Fibroblast of the aortic adventitia (primary cell): Measurements from ENCODE around the gene BOLA3. TPM values are rescaled to one million over a fixed set of nuclear protein-coding genes. Genes with fewer than 3 reads are reported as not detected.

ENCODE experiments used
- DNase-seq: peaks from one replicate; pipeline ENCODE4 v3.0.0-alpha.2; 2010; ENCODE audit warnings: low read depth
- H3K4me3 ChIP-seq: 2 replicates; pipeline ENCODE4 v1.5.1; 2011; ENCODE audit warnings: low read depth, mild to moderate bottlenecking, control low read depth, low read length, moderate library complexity
- total RNA-seq: library from RNA; depleted of rRNA; stranded (reverse); fragments of >200 nt; gene quantifications from 2 replicates; pipeline ENCODE4 v1.2.3, GENCODE V29; 2012; ENCODE audit warnings: low replicate concordance
- TF ChIP-seq, protein P1 (sequence below): IDR thresholded peaks from 2 replicates; pipeline ENCODE4 v1.5.1; 2011; ENCODE audit warnings: mild to moderate bottlenecking, low read length, control low read depth, inconsistent platforms; ENCODE audit not compliant: insufficient read depth

Gene BOLA3
- total RNA-seq, 1 donor, result 49.4 TPM

DNA sequence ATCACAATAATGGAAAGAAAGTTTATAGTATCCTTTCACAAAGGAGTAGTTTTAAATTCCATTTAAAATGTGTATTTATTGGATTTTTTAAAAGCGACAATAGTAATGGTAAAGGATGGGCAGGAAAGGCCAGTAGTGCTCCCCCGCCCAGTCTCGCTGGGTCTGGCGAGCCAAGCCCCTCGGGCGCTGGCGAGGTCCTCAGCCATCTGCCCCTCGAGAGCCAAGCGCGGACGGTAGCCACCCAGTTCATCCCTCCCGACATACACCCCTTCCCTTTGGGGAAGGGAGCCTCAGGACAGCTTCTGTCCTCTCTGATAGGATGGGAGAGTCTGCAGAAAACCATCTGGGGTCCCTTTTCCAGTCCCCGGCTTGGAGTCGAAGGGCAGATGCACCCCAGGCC is 45.2 kb downstream of the BOLA3 start:
- TF ChIP-seq, protein P1, sequence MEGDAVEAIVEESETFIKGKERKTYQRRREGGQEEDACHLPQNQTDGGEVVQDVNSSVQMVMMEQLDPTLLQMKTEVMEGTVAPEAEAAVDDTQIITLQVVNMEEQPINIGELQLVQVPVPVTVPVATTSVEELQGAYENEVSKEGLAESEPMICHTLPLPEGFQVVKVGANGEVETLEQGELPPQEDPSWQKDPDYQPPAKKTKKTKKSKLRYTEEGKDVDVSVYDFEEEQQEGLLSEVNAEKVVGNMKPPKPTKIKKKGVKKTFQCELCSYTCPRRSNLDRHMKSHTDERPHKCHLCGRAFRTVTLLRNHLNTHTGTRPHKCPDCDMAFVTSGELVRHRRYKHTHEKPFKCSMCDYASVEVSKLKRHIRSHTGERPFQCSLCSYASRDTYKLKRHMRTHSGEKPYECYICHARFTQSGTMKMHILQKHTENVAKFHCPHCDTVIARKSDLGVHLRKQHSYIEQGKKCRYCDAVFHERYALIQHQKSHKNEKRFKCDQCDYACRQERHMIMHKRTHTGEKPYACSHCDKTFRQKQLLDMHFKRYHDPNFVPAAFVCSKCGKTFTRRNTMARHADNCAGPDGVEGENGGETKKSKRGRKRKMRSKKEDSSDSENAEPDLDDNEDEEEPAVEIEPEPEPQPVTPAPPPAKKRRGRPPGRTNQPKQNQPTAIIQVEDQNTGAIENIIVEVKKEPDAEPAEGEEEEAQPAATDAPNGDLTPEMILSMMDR, result no peak
- DNase-seq, result no peak

DNA sequence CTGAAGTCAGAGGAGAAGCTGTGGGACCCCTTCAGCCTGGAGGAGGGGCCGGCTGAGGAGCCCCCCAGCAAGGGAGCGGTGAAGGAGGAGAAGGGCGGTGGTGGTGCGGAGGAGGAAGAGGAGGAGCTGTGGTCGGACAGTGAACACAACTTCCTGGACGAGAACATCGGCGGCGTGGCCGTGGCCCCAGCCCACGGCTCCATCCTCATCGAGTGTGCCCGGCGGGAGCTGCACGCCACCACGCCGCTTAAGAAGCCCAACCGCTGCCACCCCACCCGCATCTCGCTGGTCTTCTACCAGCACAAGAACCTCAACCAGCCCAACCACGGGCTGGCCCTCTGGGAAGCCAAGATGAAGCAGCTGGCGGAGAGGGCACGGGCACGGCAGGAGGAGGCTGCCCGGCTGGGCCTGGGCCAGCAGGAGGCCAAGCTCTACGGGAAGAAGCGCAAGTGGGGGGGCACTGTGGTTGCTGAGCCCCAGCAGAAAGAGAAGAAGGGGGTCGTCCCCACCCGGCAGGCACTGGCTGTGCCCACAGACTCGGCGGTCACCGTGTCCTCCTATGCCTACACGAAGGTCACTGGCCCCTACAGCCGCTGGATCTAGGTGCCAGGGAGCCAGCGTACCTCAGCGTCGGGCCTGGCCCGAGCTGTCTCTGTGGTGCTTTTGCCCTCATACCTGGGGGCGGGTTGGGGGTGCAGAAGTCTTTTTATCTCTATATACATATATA is 46.0 kb downstream of the BOLA3 start:
- no peak overlapping the region for H3K4me3 ChIP-seq
- TF ChIP-seq, protein P1, result no peak
- no peak for DNase-seq

More for the DNA sequence above, 45.2 kb downstream of the BOLA3 start:
- H3K4me3 ChIP-seq, result no peak overlapping the region

DNA sequence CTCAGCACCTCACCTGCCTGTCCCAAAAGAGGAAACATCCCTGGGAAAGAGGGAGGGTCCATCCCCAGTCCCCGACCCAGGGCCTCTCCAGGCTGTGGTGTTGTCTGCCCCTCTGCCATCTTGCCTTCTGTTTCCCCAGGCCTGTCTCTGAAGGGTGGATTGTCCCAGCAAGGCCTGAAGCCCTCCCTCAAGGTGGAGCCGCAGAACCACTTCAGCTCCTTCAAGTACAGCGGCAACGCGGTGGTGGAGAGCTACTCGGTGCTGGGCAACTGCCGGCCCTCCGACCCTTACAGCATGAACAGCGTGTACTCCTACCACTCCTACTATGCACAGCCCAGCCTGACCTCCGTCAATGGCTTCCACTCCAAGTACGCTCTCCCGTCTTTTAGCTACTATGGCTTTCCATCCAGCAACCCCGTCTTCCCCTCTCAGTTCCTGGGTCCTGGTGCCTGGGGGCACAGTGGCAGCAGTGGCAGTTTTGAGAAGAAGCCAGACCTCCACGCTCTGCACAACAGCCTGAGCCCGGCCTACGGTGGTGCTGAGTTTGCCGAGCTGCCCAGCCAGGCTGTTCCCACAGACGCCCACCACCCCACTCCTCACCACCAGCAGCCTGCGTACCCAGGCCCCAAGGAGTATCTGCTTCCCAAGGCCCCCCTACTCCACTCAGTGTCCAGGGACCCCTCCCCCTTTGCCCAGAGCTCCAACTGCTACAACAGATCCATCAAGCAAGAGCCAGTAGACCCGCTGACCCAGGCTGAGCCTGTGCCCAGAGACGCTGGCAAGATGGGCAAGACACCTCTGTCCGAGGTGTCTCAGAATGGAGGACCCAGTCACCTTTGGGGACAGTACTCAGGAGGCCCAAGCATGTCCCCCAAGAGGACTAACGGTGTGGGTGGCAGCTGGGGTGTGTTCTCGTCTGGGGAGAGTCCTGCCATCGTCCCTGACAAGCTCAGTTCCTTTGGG is 47.2 kb downstream of the BOLA3 start:
- DNase-seq, result no peak
- TF ChIP-seq, protein P1, result no peak
- H3K4me3 ChIP-seq, result no peak overlapping the region

DNA sequence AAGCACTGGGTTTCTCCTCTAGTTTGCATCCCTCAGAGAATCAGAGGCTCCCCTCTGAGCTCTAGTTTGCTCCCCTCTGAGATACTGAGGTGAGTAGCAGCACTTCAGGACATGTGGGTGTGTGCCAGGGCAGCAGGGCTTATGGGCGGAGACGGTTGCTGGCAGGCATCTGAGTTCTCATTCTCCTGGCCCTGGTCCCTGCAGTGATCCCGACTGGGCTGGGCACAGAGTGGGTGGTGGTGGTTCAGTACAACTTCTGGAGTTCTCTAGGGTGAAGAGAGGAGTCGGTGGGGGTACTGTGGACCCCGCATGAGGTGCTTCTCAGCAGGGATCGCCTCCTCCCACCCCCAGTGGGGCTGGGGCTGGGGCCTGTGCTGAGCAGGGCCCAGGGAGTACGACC is 47.9 kb downstream of the BOLA3 start:
- H3K4me3 ChIP-seq, result no peak overlapping the region
- no peak for DNase-seq
- TF ChIP-seq, protein P1, result no peak

DNA sequence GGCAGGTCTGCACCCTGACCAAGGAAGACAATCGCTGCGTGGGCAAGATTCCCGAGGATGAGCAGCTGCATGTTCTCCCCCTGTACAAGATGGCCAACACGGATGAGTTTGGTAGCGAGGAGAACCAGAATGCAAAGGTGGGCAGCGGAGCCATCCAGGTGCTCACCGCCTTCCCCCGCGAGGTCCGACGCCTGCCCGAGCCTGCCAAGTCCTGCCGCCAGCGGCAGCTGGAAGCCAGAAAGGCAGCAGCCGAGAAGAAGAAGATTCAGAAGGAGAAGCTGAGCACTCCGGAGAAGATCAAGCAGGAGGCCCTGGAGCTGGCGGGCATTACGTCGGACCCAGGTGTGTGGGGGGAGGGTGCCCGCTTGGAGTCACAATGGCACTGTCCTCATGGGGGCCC is 48.4 kb downstream of the BOLA3 start:
- TF ChIP-seq, protein P1, result no peak
- no peak overlapping the region for H3K4me3 ChIP-seq
- no peak for DNase-seq

DNA sequence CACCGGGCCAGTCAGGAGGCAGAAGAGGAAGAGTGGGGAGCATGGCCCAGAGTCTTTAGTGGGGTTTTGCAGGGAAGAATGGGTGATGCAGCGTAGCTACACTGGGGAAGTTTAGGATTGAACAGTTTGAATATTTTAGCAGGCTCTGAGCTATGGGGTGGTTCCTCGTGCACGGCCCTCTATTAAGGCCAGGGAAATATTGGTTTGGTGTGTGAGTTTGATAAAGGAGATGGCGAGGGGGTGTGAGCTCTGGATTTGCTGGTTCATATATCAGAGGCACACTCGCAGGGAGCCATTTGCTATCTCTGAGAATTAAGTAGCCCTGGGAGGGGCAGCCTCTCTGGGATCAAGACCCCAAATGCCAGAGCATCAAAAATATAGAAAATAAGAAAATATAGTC is 50.1 kb downstream of the BOLA3 start:
- TF ChIP-seq, protein P1, result no peak
- H3K4me3 ChIP-seq, result no peak overlapping the region
- no peak for DNase-seq
